ENCODE results near the gene C2orf76.
A peak's percentile ranks its signal among the peaks of the same experiment; 100 is the strongest.

Gene C2orf76

GRCh38 chr2:119372778-119373568 is 6.3 kb upstream of the C2orf76 start:
- Histone ChIP-seq H3K36me3 (peaks cover 56% of the 10 kb centered on the region), H3K27me3 (no peaks in the 10 kb centered on the region), H3K4me3 (ENCODE audit: low read depth in 1 of 2, low read length in 1 of 2) (no peak overlapping the region), H3K9me3 (no peaks in the 10 kb centered on the region), H3K27ac (no peak overlapping the region), H3K4me1 (ENCODE audit: control insufficient read depth in 1 of 2, insufficient read depth in 1 of 2, low read depth in 1 of 2, low read length in 1 of 2) (peaks cover under 1 to 3% of the 10 kb centered on the region in 2 experiments)
- TF ChIP-seq, protein P1, sequence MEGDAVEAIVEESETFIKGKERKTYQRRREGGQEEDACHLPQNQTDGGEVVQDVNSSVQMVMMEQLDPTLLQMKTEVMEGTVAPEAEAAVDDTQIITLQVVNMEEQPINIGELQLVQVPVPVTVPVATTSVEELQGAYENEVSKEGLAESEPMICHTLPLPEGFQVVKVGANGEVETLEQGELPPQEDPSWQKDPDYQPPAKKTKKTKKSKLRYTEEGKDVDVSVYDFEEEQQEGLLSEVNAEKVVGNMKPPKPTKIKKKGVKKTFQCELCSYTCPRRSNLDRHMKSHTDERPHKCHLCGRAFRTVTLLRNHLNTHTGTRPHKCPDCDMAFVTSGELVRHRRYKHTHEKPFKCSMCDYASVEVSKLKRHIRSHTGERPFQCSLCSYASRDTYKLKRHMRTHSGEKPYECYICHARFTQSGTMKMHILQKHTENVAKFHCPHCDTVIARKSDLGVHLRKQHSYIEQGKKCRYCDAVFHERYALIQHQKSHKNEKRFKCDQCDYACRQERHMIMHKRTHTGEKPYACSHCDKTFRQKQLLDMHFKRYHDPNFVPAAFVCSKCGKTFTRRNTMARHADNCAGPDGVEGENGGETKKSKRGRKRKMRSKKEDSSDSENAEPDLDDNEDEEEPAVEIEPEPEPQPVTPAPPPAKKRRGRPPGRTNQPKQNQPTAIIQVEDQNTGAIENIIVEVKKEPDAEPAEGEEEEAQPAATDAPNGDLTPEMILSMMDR (IDR thresholded peaks at IDR 0.05): no peak

DNA sequence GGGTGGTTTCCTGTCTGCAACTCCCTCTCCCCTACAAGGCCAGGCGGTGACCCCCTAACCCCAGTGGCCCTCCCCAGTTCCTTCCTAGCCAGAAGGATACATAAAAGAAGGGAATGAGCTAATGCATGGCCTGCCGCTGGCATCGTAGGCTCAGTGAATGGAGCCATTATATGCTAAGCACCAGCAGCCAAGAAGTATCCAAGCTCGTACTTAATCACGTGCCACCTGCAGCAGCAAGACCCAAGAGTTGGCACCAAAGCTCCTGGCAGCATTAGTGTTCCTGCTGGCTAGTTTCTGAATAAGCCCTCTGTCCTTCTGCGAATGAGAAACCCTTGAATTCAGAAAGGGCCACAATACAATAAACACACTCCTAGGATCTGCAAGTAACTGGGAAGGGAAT is 4.5 kb upstream of the C2orf76 start:
- Histone ChIP-seq H3K36me3 (peaks cover 56% of the 10 kb centered on the region), H3K27me3 (no peaks in the 10 kb centered on the region), H3K27ac (no peak overlapping the region), H3K4me3 (ENCODE audit: low read depth in 1 of 2, low read length in 1 of 2) (no peak overlapping the region), H3K9me3 (no peaks in the 10 kb centered on the region), H3K4me1 (ENCODE audit: control insufficient read depth in 1 of 2, insufficient read depth in 1 of 2, low read depth in 1 of 2, low read length in 1 of 2) (peaks cover 12 to 15% of the 10 kb centered on the region in 2 experiments)
- TF ChIP-seq, protein P1 (IDR thresholded peaks at IDR 0.05): no peak

DNA sequence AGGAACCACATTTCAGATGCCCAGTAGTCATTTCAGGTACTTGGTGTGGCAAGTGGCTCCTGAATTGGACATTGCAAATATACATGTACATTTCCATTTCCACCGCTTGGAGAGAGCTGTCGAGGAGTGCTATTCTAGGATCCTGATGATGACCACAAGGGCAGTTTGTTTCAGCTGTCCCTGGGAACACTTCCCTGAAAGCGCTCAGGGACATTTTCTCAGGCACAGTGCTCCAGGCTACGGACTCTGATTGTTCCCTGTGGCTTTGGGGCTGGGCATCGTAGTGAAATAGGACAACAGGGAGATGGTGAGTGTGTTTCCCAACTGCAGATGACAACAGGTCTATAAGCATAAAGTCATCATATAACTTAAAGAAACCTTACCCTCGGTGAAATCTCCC is 3.2 kb upstream of the C2orf76 start:
- TF ChIP-seq, protein P1 (IDR thresholded peaks at IDR 0.05): no peak
- H3K27me3 ChIP-seq: no peaks in the 10 kb centered on the region
- no peak overlapping the region for H3K4me3 ChIP-seq (ENCODE audit: low read depth in 1 of 2, low read length in 1 of 2)
- H3K36me3 ChIP-seq: peaks cover 56% of the 10 kb centered on the region
- no peaks in the 10 kb centered on the region for H3K9me3 ChIP-seq
- H3K4me1 ChIP-seq (ENCODE audit: control insufficient read depth in 1 of 2, insufficient read depth in 1 of 2, low read depth in 1 of 2, low read length in 1 of 2): peaks cover 18 to 23% of the 10 kb centered on the region in 2 experiments
- no peak overlapping the region for H3K27ac ChIP-seq

- Histone ChIP-seq H3K4me3 (ENCODE audit: low read depth in 1 of 2, low read length in 1 of 2) (peak overlapping the region; percentile 92 to 96), H3K27ac (peak overlapping the region; percentile 77), H3K9me3 (no peaks in the 10 kb centered on the region), H3K27me3 (no peaks in the 10 kb centered on the region), H3K36me3 (peaks cover 42% of the 10 kb centered on the region), H3K4me1 (ENCODE audit: control insufficient read depth in 1 of 2, insufficient read depth in 1 of 2, low read depth in 1 of 2, low read length in 1 of 2) (peaks cover 18 to 23% of the 10 kb centered on the region in 2 experiments)
- TF ChIP-seq, protein P1 (IDR thresholded peaks at IDR 0.05): no peak
Measured at GRCh38 chr2:119367472-119368099, 952 bp upstream of the C2orf76 start.

DNA sequence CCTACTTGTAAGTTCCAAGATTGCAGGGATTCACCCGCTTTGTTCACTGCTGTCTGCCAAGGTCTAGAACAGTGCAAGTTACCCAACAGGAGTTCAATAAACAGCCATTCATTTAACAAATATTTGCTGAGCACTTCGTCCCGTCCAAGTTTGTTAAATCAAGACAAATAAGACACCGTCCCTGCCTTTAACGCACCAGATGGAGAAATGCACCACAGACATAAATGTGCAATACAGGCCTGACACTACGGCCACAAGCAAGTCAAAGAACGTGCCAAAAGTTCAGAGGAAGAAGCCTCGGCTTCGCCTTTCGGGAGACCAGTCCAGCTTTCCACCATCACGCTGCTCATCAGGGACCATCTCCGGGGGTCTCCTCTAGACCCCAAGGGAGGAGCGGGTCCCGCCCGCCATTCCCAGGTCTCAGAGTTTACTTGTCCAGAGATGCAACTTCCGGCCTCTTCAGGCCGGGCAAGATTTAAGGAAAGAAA is 429 bp downstream of the C2orf76 start:
- Histone ChIP-seq H3K9me3 (no peaks in the 10 kb centered on the region), H3K36me3 (peaks cover 29% of the 10 kb centered on the region), H3K4me1 (ENCODE audit: control insufficient read depth in 1 of 2, insufficient read depth in 1 of 2, low read depth in 1 of 2, low read length in 1 of 2) (peaks cover 18 to 23% of the 10 kb centered on the region in 2 experiments), H3K27ac (peak overlapping the region; percentile 77), H3K27me3 (no peaks in the 10 kb centered on the region), H3K4me3 (ENCODE audit: low read depth in 1 of 2, low read length in 1 of 2) (peak overlapping the region; percentile 92 to 96)
- TF ChIP-seq, protein P1 (IDR thresholded peaks at IDR 0.05): no peak
